Measurements from ENCODE around the gene RIC8B.

The RIC8B gene

GRCh38 chr12:106924268-106924861 is 149.9 kb downstream of the RIC8B start:
- no peak overlapping the region for H3K4me3 ChIP-seq (ENCODE audit: low read depth in 1 of 2, low read length in 2 of 2)
- no peaks in the 10 kb centered on the region for H3K36me3 ChIP-seq (ENCODE audit: control insufficient read depth in 1 of 2, insufficient read depth in 2 of 2, low read length in 2 of 2)
- no peaks in the 10 kb centered on the region for H3K27me3 ChIP-seq (ENCODE audit: low read depth, low read length)
- no peak overlapping the region for H3K27ac ChIP-seq (ENCODE audit: low read length)
- H3K9me3 ChIP-seq (ENCODE audit: control insufficient read depth in 1 of 2, low read length in 2 of 2): no peaks in the 10 kb centered on the region
- H3K4me1 ChIP-seq (ENCODE audit: control insufficient read depth in 1 of 2, insufficient read depth in 2 of 2, low read length in 2 of 2): no peaks in the 10 kb centered on the region

DNA sequence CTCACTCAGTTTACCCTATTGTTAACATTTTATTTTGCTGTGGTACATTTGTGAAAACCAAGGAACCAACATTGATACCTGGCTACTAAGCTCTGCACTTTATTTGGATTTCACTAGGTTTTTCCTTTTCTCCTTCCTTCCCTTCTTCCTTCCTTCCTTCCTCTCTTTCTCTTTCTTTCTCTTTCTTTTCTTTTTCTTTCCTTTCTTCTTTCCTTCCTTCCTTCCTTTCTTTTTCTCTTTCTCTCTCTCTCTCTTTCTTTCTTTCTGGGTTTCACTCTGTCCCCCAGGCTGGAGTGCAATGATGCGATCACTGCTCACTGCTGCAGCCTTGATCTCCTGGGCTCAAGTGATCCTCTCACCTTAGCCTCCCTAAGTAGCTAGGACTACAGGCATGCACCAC is 152.2 kb downstream of the RIC8B start:
- H3K27me3 ChIP-seq (ENCODE audit: low read depth, low read length): no peaks in the 10 kb centered on the region
- no peaks in the 10 kb centered on the region for H3K4me1 ChIP-seq (ENCODE audit: control insufficient read depth in 1 of 2, insufficient read depth in 2 of 2, low read length in 2 of 2)
- no peak overlapping the region for H3K27ac ChIP-seq (ENCODE audit: low read length)
- no peaks in the 10 kb centered on the region for H3K36me3 ChIP-seq (ENCODE audit: control insufficient read depth in 1 of 2, insufficient read depth in 2 of 2, low read length in 2 of 2)
- no peak overlapping the region for H3K4me3 ChIP-seq (ENCODE audit: low read depth in 1 of 2, low read length in 2 of 2)
- H3K9me3 ChIP-seq (ENCODE audit: control insufficient read depth in 1 of 2, low read length in 2 of 2): no peaks in the 10 kb centered on the region

DNA sequence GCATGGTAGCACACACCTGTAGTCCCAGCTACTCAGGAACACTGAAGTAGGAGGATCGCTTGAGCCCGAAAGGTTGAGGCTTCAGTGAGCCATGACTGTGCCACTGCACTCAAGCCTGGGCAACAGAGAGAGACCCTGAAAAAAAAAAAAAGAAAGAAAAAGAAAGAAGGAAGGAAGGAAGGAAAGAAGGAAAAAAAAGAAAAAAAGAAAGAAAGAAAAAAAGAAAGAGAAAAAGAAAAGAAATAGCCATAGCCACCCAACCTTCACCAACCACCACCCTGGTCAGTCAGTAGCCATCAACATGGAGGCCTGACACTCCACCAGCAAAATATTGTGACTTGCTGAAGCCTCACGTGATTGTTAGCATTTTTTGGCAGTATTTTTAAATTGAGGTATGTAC is 159.8 kb downstream of the RIC8B start:
- Histone ChIP-seq H3K4me3 (ENCODE audit: low read depth in 1 of 2, low read length in 2 of 2) (no peak overlapping the region), H3K4me1 (ENCODE audit: control insufficient read depth in 1 of 2, insufficient read depth in 2 of 2, low read length in 2 of 2) (no peaks in the 10 kb centered on the region), H3K27me3 (ENCODE audit: low read depth, low read length) (no peaks in the 10 kb centered on the region), H3K27ac (ENCODE audit: low read length) (no peak overlapping the region), H3K9me3 (ENCODE audit: control insufficient read depth in 1 of 2, low read length in 2 of 2) (no peaks in the 10 kb centered on the region), H3K36me3 (ENCODE audit: control insufficient read depth in 1 of 2, insufficient read depth in 2 of 2, low read length in 2 of 2) (no peaks in the 10 kb centered on the region)
